Measurements from ENCODE around the gene EDEM2.
"Not testable (repeated sequence)": the region's sequence is repeated elsewhere in the genome, so short reads cannot be mapped to it uniquely, and the experiment has no call there.

EDEM2 gene

GRCh38 chr20:35087355-35087754 lies 59.8 kb downstream of the EDEM2 start:
- no peak for DNase-seq (ENCODE audit: low read depth in 3 of 3)

- DNase-seq (ENCODE audit: low read depth in 3 of 3), result no peak
Observed at GRCh38 chr20:35085477-35086225, 61.5 kb downstream of the EDEM2 start.

- no peak for DNase-seq (ENCODE audit: low read depth in 3 of 3)
Observed at GRCh38 chr20:35084998-35085397, 62.1 kb downstream of the EDEM2 start.

- not testable (repeated sequence) for DNase-seq (ENCODE audit: low read depth in 3 of 3)
Observed at GRCh38 chr20:35080348-35080642, 66.8 kb downstream of the EDEM2 start.

GRCh38 chr20:35079472-35080347 lies 67.4 kb downstream of the EDEM2 start:
- no peak for DNase-seq (ENCODE audit: low read depth in 3 of 3)

- no peak for DNase-seq (ENCODE audit: low read depth in 3 of 3)
Observed at GRCh38 chr20:35077872-35078271, 69.3 kb downstream of the EDEM2 start.

- no peak for DNase-seq (ENCODE audit: low read depth in 3 of 3)
Observed at GRCh38 chr20:35077341-35077740, 69.8 kb downstream of the EDEM2 start.

- not testable (repeated sequence) for DNase-seq (ENCODE audit: low read depth in 3 of 3)
Observed at GRCh38 chr20:35071436-35072153, 75.5 kb downstream of the EDEM2 start.

- no peak for DNase-seq (ENCODE audit: low read depth in 3 of 3)
Observed at GRCh38 chr20:35066194-35066593, 80.9 kb downstream of the EDEM2 start.
